Nucleus accumbens (tissue), 56 donors: Measurements from ENCODE around the gene DUSP22.
"Not testable (repeated sequence)": the region's sequence is repeated elsewhere in the genome, so short reads cannot be mapped to it uniquely, and the experiment has no call there.

Experiments
- DNase-seq, 56 donors: peaks; one replicate each; lab custom pipeline; 2025; lab: John Stamatoyannopoulos, UW

The DUSP22 gene

DNA sequence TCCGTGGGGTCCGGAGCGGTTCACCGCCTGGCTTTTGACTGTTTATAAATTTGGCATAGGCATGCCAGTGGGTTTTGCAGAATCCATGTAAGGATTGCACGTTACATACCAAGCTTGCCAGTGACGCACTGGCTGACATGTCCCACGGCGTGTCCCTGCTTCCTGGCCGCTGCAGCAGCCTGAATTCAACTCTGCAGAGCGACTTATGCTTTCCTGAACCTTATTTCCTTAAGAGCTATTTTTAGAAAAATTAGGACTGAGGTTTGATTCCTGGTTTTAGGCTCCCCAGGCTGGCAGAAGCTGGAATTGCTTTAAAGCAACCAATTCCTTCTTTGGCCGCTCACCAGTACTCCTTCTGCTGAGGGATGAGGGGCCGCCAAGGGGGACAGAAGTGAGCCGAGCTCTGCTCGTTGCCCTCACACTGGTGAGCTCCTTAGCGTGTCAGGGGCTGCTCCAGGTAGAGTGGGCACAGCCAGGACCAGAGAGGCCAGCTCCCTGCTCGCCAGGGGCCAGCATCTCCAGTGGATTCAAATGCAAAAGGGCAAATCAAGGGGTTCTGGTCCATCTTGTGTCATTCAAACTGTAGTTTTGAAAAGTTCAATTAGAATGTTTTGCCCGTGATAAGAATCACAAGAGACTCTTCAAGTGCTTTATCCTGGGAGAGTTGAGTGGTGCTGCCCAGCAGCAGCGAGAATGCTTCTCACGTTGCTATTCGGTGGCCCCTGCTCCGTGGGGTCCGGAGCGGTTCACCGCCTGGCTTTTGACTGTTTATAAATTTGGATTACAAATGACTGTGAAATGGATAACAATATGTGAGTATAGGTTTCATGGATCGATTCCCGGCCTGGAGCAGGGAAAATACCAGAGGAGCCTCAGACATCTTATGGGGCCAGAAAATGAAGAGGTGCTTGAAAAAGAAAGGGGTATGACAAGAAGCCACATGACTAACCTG is 81.8 kb downstream of the DUSP22 start:
- DNase-seq = no peak

DNA sequence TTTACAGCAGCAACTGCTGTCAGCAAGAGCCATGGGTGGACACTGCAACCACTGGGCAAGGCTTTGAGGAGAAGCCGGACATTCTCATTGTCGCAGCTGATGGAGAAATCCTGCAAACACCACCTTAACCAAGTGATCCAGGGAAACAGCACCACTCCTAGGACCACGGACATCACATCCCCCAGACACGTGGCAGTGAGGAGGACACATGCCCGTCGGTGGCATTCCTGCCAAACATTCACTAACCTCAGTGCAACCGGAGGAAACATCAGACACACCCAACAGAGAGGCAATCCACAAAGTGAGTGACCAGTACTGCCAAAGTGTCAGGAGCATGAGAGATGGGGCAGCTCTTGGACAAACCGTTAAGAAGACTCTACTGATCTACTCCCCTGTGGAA is 82.7 kb downstream of the DUSP22 start:
- DNase-seq = no peak

DNA sequence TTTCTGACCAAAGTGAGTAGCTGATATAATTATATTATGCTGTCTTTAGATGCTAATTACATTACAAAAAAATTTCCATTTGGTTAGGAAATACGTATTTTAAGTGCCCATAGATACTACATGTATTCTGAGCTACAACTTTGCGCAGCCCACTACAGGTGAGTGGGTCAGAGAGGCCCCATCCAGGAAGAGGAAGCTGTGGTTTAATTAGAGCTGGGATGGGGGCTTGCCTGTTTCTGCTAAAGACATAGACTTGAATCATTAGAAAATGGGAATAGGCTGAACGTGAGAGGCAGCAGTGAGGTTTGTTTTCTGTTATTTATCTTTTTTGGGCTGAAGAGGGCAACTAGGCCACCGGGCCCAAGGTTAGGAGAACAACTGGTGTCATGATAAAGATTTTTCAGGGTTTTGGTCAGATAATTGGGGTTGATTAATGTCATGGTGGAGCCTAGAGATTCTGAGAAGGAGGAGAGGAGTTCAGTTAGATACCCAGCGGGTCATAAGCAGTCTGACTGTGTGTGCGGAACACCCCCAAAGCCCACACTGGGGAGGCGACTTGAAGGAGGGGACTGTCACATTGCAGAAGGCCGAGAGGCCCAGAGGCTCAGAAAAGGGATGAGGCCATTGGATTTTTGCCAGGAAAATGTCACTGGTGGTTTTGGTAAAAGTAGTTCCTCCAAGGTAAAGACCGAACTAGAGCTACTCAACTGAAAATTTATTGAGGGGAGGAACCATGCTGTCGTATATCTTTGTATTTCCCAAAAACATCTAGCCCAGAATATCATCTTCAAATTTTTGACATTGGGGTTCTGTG is 84.7 kb downstream of the DUSP22 start:
- DNase-seq = no peak

DNA sequence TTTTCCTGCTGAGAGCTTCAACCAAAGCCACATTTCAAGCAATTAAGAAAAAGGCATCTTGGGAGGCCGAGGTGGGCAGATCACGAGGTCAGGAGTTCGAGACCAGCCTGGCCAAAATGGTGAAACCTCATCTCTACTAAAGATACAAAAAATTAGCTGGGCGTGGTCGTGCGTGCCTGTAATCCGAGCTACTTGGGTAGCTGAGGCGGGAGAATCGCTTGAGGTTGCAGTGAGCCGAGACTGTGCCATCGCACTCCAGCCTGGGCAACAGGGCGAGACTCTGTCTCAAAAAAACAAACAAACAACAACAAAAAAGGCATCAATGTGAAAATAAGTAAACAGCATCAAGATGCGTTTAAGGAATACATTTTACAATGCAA is 85.3 kb downstream of the DUSP22 start:
- DNase-seq = not testable (repeated sequence)

DNA sequence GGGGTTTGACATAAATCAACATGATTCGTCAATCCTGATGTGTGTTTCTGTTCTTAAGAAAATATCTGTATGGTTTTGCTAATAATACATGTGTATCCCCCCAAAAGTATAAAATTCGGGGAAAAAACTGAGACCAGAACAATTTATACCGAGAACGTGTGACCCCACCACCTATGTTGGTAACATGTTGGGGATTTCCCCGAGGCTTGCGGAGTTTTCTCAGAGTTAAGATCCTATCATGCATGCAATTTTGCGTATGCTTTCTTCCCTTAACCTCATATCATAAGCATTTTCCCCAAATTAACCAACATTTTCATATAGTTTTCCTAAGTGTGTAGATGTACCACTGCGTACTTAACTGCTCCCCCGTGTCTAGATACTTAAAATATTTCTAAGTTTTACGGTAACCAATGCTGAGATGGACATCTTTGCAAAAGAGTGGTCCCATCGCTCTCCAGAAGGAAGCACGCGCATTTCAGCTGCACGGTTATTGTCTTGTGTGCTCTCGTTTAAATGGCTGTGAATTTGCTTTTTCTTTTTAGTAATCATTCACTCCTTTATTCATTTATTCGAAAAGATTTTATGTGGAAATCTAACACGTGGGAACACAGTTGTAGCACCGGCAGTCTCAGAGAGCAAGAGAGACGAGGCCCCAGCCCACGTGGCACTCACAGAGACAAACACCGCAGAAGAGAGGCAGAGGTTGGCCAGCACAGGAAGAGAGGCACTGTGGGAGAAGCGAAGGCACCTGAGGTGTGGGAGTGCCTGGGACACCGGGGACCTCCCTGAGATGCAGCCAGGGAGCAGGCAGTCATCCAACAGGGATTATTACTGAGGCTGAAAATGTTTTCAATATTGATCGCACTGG is 86.0 kb downstream of the DUSP22 start:
- DNase-seq = no peak

DNA sequence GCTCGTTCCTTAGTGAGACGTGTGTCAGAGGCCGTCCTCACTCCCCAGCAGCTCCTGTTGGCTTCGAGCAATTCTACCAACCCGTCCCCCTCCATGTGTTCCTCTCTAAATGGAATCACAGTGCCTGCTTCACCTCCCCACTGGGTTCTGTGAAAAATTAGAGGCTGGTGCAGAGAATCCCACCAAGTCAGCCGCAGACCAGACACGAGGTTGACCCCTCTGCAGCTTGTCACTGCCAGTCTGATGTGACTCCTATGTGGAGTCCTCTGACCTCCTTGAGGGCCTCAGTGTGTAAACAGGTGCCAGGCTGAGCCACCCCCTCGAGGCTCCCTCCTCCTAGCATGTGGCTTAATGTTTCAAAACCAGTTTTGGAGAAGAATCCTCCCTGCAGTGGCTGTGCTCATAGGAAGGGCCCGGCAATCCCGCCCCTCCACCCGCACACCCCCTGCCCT is 86.7 kb downstream of the DUSP22 start:
- no peak for DNase-seq

DNA sequence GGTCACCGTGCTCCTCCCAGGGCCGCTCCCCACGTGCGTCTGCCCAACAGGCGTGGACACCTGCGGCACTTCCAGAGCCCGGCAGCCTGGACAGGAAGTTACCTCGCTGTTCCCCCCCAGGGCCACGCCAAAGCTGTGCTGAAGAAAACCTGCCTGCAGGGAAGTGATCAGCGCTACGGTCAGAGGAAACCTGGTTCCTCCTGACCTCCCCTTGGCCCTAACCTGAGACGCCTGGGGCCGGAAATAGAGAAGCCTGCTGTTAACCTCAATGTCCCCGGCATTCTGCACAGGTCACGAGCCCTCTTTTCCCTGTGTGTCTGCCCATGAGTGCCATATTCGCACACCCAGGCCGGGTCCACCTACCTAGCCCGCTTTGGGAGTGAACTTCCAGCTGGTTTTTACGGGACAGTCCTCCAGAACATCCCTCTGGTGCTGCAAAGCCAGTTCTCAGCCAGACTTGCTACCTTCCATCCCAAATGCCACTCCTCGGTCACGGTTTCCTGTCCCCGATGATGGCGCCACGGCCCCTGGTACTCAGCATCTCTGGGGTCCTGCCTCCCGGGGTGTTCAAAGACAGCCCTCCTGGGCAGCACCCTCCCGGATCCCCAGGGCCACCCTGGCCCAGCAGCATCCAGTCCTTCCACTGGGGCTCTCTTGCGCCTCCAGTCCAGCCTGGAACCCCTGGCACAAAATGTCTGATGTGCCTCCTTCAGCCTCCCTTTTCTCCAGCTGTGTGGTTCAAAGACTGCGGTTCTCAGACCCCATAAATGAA is 87.3 kb downstream of the DUSP22 start:
- DNase-seq = no peak

DNA sequence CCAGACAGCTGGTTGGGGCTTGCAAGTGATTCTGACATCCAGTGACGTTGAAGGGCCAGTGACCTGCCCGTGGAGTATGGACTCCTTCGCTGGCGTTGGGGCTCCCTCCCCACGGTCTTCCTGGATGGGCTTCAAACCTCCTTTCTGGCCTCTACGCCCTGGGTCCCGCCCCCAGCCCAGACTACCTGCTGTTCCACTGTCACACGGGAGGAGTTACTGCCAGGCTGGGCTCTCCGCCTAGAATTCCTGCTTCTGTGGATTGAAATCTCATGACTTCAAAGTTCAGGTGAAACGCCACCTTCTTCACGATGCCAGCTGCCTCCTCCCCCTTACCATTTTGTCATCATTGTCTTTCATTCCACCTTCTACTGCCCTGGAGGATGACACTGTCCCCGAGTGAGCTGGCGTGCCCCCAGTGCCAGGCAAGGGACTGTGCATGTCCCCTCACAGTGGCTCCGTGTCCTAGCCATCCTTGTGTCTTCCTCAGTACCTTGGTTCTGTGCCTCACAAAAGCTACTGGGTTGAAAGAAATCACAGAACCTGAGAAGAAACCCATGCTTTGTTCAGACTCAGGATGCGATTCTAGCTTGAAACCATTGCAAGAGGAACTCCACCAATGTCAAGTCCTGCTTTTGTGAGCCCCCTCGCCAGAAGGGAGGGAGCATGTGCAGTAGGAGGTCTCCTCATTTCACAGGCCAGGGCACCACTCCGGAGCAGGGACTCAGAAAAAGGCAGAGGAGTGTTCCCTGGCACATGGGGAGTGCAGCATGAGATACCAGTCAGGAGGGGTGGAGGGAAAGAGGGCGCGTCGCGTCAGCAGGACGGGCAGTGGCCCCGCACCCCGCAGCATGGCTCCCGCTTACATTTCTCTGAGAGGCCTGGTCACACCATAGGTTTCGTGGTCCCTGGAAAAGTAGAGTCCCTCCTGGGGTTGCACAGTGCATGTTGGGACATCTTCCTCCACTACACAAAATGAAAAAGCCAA is 88.2 kb downstream of the DUSP22 start:
- DNase-seq = no peak

DNA sequence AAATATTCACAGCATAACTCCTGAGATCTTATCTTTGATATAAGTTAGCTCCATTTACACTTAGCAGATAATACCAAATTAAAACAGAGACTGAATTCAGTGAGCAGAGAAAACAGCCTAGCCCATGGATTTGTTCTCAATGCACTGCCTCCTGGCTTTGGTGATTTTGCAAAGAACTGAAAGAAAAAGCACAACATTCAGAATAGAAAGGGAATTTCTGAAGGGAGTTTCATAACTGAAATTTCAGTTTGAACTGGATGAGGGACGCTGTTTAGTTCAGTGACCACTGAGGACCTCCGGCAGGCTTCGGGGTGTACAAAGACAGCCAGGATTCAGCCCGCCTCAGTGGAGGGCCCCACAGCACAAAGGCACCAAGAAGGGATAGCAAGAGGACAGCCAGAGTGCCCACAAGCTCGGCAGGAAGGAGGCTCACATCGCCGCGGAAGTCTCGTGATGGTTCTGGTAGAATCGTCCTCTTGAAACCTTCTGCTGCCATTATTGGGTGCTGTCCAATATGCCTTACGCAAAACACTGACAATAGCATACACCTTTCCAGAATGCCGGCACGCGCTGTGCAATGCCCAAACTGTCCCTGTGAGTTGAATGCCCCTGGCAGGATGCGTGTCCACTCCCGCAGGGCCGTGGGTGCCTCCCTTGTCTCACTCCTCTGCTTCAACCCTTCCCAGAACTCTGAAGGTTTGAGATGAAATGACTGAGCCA is 89.6 kb downstream of the DUSP22 start:
- DNase-seq = no peak

DNA sequence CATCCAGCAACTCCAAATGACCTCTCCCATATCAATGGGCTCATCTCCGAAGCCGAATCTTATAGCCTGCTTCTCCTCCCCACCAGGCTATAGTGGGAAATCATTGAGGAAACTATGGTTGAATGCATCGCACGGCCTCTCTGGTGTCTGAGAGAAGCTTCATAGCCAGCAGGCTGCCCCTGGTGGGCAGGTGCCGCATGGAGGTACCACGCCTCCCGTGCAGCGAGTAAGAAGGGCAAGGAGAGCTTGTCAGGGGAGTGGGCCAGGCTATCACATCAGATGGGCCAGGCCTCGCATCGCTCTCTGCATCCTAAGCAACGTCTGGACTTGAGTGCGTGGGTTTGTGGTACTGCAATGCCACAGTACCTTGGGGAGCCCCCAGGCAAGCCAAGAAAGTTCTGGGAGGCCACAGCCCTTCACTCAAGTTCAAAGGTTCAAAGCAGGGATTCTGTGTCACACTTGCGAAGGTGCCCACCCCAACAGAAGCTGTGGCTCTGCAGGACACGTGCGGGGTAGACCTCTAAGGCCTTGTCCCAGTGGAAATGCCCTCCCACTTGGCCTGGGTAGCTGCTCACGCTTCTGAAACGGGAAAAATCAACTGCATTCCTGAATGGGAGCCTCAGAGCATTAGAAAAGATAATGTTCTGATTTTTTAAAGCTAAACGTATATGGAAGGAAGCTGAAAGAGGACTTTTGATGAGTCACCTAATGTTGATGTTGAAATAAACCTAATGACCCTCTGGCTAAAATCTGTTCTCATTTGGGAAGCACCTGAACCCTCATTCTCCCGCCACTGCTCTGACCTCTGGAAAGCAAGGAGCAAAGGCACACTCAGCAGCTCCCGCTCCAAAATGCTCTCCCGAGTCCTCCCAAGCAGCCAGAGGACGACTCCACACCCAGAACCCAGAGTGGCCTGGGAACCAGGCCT is 90.9 kb downstream of the DUSP22 start:
- DNase-seq = no peak

DNA sequence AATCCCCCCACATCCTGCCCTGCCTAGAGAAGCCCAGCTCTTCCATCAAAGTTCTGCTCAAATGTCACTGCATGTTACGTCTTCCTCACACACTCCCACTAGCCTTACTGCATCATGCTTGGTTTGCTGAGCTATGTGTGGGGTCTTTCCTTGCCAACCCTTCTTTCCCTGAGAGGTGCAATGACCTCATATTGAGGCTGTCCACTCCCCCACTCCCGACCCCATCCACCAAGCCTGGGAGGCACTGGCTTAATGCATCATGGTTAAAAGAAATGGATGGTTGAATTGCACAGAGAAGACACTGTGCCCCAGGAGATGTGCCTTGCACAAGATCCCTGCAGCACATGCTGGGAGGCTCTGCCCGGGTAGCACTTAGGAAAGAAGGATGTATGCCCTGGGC is 91.6 kb downstream of the DUSP22 start:
- DNase-seq = no peak

DNA sequence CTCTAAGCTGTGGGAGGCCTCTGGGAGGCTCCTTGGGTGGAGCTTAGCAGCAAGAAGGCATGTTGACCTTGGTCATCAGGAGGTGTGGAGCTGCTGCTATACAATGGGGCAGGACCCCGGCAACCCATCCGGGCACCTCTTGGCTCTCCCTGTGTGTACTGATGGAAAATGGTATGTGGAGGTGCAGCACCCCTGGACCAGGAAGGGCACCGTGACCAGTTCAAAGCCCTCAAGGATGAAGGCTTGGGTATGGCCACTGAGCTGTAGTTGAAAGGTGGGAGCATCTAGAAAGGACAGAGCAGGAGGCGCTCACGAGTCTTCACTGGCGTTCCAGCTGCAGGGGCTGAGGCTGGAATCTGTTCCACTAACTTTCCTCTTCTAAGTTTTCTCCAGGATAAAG is 92.6 kb downstream of the DUSP22 start:
- no peak for DNase-seq

DNA sequence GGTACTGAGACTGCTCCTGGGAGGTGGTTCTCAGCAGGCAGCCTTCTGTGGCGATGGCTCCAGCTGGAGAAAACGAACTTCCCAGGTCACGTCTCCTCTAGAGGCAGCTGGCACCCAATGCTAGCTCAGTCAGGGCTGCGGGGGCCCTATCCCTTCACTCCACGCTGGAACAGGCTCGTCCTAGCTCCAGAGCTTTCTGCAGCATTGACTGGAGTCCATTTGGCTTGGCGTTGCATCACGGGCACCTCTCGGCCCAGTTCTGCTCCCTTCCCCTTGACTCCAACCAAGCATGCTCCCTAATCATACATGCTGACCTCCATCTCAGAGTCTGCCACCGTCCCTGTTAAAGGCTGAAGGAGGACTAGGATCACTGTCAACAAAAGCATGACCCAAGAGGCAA is 93.3 kb downstream of the DUSP22 start:
- DNase-seq = no peak

DNA sequence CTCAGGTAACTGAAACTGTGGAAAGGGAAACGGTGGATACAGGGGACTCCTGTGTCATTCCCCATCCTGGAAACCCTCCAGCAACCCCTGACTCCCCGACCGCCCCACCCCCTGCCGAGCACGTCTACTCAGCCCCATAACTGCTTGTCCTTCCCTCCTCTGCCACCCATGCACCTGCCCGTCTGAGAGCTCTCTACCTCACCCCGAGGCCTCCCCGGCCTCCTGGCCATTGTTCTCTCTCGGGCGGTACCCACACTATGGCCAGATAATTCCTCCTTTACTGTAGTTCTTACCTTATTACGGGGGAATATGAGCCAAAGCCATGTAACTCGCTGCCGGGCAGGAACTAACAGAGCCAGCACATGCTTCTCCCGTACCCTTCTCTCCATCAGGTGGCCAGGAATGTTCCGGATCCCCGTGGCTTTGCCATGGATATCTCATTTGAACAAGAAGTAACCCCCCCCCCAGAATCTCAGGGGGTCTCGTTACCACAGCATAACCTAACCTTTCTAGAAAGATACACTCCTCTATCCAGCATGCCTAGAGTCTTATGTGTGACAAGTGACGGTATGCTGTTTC is 94.5 kb downstream of the DUSP22 start:
- no peak for DNase-seq

DNA sequence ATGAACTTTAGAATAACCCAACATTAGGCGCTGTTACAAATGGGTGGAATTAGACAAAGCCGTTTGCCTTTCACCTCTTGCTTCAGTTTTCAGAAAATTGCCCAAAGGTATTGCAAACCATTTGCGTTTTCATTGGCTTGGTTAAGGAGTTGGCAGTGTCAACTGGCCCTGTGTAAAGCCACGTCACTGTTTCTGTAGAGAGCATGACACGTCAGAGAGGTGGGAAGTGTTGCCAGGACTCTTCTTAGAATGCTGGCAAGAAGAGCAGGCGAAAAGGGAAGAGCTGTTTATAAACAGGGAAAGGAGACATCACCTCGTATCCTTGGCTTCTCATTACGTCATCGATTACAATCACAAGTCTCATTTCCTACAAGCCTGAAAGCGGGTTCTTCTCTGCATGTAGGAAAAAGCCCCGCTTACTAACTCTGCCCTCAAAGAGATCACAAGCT is 95.0 kb downstream of the DUSP22 start:
- DNase-seq = no peak

DNA sequence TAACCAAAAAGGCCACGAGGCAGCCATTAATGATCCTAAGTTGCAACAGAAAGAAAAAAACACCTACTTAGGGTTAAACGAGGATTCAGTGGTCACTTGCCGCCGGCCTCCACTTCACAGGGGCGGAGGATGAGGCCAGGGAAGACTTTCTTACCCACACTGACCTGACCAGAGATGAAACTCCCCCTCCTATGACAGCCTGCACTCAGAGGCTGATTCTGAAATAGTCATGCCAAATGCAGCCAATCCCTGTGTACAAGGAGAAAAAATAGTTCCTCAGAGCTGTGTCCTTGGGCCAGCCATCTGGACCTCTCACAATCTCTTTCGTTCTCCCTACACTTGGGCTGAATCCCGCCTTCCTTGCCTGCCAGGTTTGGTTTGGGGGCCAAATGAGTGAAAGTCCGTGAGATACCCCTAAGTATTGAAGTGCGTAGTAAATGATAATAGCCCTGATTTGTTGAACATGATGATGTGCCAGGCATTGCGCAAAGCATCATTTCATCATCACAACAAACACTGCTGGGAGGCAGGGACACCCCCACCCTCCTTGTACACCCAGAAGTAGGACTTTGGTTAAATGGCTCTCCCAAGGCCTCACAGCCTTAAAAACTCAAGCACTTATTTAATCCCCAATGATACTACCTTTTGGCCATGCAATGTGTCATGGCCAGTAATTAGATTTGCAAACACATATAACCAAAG is 96.1 kb downstream of the DUSP22 start:
- DNase-seq = no peak
